IPS DF 19.7 (cell line): ENCODE results near the gene GATAD2A.

Experiments used
- DNase-seq: peaks from one replicate; pipeline ENCODE4 v3.0.0-alpha.2; 2013; ENCODE audit warnings: low read depth, low spot score

GATAD2A gene

DNA sequence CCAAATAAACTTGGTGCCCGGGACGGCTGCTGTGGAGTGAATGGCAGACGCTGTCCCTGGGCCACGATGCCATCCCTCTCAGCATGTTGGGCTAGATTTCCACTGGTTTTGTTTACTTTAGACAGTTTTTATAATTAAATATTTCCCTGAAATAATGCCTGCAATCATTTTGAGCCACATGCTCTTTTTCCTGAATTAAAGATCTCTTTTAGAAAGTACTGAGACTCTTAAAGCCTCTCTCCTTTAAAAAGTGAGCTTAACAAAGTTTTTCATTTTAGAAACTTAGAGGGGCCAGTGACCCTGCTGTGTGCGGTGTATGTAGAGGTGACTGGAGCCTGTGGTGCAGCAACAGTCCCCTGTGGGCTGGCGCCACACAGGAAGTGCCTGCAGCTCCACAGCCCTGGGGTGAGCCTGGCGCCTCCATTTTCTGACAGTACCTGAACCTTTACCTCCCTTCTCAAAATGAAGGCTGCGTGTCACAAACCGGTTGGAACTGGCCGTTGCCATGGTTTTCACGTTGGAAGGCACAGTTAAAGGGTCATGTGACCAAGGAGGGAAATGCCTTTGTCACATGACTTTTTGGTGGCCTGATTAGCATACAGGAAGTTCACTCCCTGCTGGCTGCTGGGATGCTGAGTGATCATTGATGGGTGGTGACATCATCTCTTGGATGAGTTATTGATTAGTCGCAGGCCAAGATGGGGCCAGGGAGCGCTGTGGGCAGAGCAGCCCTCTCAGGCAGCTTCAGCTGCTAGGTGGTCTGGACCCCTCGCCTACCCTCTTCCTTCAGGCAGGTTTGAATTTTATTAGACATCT, 83.6 kb downstream of the GATAD2A start:
- DNase-seq: peak; percentile 95

DNA sequence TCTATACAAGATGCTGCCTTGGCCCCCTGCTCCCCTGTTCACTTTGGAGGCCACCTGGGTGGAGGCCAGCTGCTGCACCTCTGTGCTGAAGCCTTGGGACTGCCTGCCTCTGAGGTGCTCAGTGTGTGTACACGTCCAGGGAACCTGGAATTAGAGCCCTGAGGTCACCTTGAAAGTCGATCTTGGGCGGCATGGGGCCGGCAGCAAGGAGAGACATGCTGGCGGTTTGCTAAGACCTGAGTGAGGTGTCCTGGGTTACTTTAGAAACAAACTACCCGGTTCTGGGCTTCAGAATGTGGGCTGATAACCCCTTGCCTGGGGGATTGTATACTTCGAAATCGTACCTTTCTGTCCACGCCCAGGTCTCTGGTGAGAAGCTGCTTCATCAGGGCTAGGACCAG, 84.3 kb downstream of the GATAD2A start:
- DNase-seq: no peak

DNA sequence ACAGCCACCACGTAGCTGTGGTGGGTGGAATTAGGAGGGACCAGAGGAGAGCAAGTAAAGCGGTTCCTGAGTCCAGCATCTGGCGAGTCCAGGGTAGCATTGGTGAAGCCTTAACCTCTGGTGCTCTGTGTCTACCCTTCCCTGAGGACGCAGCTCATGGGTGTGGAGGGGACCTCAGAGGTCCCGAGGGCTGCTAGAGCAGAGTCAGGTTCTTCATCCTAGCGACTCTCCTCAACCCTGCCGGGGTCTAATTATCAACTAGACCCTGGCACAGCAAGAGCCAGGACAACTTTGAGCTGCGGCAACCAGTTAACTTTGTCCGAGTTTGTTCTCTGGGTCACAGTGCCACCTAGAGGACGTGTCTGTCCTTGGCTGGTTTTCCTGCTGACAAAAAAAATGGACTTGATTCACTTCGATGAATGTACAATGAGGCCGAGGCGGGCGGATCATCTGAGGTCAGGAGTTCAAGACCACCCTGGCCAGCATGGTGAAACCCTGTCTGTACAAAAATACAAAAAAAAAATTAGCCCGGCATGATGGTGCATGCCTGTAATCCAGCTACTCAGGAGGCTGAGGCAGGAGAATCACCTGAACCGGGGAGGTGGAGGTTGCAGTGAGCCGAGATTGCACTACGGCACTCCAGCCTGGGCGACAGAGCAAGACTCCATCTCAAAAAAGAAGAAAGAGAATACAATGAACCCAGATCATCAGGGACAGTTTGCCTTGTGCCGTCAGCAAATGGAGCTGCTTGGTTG, 84.9 kb downstream of the GATAD2A start:
- no peak for DNase-seq

DNA sequence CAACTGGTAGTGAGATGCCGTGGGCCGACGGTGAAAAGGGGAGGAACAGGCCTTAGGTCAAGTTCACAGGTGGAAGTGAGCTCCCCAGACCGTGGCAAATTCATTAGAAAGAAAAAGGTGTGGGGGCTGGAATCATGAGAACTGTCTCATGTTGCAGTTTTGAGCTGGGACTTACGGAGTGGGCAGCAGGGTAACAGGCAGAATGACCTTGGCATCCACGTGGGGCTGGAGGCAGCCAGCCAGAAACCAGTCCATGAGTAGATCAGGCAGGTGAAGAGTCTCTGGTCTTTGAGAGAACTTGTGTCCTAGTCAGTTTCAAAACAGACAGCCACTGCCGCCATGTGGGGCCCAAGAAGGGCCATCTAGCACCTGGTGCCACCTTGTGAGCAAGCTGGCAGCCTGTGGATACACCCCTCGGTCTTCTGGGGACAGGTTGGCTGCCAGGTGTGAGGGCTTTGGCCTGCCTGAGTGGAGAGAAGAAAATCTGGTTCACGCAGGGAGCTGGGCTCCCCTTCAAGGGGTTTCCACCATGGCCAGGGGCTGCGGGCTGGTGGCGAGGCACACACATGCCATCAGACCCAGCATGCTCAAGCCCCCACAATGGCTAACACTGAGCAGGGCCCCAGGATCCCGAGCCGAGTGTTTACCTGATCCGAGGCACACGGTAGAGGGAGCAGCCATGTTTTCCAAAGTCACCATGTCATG, 86.0 kb downstream of the GATAD2A start:
- no peak for DNase-seq

DNA sequence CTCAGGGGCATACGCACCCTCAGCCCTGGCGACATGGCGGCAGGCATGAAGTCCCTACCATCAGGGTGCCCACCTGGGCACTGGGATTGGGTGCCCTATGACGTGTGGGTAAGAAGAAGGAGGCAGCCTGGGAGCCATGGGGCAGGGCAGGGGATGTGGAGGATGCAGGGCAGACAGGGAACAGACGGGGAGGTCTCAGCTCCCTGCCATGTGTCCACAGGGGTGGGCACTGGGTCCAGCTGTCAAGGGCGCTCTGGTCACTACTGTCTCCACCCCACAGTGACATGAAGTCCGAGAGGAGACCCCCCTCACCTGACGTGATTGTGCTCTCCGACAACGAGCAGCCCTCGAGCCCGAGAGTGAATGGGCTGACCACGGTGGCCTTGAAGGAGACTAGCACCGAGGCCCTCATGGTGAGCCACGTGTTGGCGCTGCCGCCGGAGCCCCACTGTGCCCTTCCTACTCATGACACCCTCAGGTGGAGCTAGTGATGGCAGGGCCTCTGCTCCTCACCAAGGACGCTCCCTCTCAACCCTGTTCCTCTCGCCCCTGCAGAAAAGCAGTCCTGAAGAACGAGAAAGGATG, 86.6 kb downstream of the GATAD2A start:
- DNase-seq: no peak

DNA sequence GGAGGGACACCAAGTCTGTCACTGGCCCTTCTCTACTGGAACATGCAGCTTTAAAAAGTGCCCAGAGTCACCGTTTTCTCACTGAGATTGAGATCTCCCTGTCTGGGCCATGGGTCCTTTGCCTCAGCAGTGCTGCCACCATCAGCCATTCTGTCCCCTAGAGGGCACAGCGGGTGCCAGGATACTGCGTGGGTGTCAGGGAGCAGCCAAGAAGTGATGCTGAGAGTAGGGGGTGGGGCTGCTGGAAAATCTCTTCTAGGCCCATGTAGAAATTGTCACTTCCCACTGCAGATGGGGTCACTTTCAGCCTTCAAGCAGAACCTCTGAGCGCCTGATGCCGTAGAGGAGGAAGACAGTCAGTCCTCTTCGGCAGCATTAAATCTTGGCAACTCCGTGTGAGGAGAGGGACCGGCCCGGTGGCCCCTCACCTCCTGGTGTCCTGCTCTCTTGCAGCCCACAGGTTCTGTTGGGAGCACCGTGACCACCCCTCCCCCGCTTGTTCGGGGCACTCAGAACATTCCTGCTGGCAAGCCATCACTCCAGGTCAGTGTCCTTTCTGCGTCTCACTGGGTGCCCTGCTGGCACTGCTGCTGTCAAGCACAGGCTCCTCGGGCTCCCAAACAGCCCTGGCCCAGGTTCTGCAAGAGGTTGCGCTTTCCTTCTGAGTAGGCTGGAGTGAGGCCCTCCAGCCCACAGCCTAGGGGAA, 88.5 kb downstream of the GATAD2A start:
- no peak for DNase-seq

DNA sequence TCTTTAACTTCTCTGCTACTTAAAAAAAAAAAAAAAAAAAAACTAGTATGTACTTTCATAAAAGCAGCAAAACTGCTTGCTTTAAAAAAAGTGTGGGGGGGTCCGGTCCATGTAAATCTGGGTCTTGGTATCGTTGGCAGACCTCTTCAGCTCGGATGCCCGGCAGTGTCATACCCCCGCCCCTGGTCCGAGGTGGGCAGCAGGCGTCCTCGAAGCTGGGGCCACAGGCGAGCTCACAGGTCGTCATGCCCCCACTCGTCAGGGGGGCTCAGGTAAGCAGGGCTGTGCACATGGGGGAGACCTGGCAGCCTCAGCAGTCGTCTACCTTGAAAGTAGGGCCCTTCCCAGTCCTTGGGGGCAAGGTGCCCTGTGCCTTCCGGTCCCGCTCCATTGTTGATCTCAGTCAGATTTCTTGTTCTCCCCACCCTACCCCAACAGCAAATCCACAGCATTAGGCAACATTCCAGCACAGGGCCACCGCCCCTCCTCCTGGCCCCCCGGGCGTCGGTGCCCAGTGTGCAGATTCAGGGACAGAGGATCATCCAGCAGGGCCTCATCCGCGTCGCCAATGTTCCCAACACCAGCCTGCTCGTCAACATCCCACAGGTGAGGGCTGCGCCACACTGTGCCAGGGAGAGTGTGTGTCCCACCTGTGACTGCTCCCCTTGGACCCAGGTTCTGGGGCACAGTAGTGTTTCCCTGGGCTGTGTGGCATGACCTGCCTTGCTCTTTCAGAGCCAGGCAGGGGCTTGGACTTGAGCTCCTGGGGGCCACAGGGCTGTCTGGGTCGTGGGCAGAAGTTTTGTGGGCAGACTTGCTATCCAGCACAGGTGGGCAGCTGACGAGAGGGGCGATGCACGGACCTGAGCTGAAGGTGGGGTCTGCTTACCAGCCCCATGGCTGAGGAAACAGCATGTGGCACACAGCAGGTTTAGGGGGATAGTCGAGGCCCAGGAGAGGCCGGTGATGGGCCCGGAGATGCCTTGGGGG, 90.4 kb downstream of the GATAD2A start:
- DNase-seq: no peak

DNA sequence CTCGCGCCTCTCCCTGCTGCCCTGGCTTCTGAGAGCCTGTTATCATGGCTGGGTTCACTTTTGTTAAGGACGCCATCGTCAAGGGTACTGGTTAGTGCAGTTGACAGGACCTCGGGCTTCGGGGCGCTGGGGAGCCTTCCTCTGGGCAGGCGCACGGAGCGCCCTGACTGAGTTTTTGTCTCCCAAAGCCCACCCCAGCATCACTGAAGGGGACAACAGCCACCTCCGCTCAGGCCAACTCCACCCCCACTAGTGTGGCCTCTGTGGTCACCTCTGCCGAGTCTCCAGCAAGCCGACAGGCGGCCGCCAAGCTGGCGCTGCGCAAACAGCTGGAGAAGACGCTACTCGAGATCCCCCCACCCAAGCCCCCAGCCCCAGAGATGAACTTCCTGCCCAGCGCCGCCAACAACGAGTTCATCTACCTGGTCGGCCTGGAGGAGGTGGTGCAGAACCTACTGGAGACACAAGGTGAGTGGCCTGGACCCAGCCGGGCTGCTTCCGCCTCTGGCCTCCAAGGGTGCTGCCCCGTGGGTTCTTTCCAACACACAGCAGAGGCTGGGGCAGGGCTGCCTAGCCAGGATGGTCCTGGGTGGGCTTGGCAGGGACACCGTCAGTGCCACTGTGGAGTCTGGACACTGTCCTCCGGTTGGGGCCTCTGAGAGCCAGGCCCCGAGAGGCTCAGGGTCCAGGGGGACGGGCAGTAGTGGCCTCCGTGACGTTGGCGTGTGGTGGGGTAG, 92.9 kb downstream of the GATAD2A start:
- DNase-seq: no peak

DNA sequence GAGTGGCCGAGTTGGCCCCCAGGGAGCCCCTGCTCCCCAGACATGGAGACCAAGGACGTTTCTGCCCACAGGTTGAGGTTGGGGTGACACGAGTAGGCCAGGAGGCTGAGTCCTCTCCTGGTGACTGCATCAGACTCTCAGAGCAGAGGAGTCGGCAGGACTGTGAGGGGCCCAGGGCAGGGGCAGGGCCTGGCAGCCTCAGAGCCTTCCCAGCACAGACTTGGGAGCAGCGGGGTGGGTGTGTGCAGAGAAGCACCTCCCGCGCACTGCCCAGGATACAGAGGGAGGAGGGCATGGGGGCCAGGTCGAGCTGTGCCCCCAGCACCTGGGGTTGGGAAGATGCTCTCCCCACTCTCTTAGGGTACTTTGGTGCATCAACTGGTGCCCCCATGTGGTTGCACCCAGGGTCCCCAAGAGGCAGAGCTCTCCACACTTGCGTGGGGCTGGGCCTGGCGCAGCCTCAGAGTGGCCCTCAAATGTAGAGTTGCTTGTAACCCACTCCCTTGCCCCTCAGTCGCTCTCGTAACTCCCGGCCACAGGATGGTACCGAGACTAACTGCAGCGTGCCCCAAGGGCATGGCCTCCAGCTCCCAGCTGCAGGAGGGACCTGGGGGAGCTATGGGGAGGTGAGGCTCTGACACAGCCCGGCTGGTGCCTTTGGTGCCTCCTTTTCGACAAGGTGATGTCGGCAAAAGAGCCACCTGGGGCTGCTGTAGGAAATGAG, 94.0 kb downstream of the GATAD2A start:
- DNase-seq: no peak

DNA sequence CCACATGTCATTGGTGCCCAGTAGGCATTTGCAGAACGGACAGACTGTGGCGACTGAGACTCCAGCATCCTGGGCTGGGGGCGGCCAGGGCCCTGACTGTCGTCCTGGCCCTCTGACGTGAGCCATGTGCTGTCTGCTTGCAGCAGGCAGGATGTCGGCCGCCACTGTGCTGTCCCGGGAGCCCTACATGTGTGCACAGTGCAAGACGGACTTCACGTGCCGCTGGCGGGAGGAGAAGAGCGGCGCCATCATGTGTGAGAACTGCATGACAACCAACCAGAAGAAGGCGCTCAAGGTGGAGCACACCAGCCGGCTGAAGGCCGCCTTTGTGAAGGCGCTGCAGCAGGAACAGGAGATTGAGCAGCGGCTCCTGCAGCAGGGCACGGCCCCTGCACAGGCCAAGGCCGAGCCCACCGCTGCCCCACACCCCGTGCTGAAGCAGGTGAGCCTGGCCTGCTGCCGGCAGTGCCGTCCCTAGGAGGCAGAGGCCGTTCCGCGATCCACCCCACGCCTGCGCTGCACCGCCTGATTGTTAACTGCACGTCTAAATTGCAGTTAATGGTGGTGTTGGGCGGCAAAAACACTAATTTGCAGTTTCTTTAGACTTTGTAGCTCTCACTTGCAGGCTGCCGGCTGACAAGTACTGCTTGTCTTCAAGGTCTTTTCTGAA, 95.6 kb downstream of the GATAD2A start:
- DNase-seq: no peak

DNA sequence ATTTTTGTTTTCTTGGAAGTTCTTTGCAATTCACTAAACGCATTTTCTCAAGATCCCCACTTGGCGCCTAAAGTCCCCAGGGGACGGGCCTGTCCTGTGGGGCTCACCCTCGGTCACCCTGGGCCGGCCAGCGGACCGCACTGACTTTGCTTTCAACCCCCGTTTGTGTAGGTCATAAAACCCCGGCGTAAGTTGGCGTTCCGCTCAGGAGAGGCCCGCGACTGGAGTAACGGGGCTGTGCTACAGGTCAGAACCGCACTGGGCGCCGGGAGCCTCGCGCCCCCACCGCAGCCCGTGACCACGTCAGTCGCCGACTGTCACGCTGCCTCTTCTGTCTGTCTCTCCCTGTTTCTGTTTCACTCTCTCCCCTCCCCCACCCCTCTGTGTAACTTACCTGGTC, 96.3 kb downstream of the GATAD2A start:
- DNase-seq: no peak

DNA sequence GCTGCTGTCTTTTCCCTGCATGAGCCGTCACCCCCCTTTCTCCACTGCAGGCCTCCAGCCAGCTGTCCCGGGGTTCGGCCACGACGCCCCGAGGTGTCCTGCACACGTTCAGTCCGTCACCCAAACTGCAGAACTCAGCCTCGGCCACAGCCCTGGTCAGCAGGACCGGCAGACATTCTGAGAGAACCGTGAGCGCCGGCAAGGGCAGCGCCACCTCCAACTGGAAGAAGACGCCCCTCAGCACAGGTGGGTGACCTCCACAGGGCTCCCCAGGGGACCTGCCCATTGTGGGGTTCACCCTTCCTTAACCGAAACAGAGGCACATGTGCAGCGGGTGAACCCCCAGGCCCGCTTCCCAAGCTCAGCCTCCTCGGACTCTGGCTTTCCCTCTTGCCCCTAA, 96.8 kb downstream of the GATAD2A start:
- no peak for DNase-seq

DNA sequence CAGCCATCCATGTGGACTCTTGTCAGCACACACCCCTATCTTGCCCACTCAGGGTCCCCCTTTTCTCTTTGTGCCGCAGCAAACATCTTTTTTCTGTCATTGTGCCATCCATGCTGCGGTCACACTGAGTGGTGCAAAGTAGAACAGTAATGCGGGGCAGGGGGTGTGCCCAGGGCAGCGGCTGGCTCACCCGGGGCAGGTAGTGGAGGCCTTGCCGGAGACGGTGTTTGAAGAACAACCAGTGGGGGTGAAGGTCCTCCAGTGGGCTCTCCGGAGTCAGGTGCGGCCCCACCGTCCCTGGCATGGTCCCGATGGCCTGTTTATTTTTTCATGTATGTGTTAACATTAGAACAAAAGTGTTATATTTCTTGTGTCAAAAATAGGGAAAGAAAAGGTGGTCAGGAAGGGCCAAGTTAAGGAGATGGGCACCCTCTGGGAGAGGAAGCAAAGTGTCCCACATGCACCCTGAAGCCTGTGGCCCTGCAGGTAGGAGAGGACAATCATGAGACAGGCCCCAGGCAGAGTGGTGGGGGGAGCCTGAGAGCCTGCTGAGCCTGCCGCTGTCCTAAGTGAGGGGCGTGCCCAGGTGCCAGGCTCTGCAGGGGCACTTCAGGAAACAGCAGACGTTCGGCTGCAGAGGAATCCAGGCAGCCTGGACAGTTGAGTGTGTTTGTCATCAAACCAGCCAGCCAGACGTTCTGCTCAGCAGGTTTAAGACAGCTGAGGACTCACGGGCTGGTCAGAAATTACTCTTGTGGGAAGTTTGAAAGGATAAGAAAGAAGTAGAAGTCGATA, 97.5 kb downstream of the GATAD2A start:
- DNase-seq: no peak

DNA sequence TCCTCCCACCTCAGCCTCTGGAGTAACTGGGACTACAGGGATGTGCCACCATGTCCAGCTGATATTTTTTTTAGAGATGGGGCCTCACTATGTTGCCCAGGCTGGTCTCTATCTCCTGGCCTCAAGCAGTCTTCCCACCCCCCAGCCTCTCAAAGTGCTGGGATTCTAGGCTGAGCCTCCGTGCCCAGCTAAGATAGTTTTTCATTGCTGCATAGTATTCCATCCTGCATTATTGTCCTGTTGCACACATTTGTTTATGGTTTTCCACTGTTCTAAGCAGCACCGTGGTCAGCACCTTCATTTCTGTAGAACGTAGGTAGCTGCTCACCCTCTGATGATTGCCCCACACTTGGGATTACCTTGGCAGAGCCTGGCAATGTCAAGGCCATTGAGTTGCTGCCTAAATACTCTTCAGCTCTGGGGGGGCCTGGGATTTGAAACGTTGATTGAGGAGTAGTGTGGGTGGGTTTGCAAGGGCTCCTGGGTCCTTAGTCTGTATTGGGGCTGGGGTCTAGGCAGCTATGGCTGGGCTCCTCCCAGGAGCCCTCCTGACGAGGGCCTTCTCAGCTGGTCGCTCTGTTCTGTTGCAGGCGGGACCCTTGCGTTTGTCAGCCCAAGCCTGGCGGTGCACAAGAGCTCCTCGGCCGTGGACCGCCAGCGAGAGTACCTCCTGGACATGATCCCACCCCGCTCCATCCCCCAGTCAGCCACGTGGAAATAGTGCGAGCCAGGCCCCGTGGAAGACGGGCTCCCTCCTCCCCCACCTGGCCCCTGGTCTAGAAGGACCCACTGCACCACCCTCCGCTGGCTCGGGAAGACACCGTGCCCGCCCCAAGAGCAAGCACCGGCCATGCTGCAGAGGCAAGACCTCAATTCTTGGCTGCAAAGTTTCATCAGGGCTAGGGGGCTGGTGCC, 99.5 kb downstream of the GATAD2A start:
- DNase-seq: no peak

DNA sequence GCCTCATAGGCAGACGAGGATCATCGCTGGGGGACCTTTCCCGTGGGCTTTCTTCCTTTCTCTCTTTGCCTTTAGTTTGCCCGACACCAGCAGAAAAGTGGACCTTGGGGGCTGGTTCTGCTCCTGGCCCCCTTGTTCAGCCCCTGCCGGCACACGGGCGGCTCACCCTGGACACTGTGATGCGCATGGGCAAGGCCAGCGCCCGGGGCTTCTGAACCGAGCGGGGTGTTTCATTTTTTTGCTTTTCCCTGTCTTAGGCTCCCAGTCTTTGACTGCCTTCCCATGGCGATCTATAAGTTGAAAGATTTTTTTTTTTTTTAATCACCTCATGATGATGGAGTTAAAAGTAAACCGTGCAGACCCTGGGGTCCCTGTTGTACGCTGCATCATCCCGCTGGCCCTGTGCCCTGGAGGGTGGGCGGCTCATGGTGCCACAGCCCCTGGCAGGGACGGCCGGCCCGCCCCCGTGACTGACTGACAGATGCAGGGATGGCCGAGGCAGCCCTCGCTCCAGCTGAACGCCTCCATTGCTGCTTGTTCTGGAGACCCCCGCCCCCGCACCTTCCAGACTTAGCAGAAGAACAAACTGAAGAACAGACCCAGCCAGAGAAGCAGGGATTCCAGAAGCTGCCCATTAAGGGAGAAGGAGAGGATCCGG, 100.3 kb downstream of the GATAD2A start:
- no peak for DNase-seq

DNA sequence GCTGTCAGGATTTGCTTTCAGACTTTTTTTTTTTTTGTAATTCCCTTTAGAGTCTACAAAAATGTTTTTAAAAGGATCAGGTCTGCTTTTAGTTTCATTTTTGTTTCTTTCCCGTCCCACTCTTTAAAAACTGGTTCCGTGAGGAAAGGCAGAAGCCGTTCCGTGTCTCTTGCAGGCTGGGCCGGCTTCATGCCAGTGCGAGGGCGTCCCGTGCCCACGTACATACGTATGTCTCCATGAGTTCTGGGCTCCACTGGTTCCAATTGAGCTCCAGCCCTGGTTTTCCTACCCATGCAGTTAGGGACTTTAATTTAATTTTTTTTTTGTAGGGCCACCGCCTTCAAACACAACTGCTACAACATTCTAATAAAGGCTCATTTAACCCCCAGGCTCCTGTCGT, 101.1 kb downstream of the GATAD2A start:
- no peak for DNase-seq
